Activated CD4-positive, alpha-beta memory T cell treated with anti-CD3 and anti-CD28 coated beads, Interleukin-2, amount 10 ng/mL, durations not matched to agents 7 days and 5 days (primary cell): Measurements from ENCODE around the gene PNKP. TPM values are rescaled to one million over a fixed set of nuclear protein-coding genes. Genes with fewer than 3 reads are reported as not detected.

Experiments
- CTCF ChIA-PET: fragments of 350-600 bp; sonication (Branson Sonifier 250); formaldehyde crosslinking; loops from one replicate; lab custom pipeline; 2021; ENCODE audit warnings: antibody characterized with exemption, inconsistent platforms; lab: Charles Lee
- POLR2A ChIA-PET: fragments of 350-600 bp; sonication (Branson Sonifier 250); formaldehyde crosslinking; loops from one replicate; lab custom pipeline; 2021; ENCODE audit warnings: antibody characterized with exemption; lab: Charles Lee
- DNase-seq: peaks from one replicate; pipeline ENCODE4 v3.0.0-alpha.2; 2020
- H3K27ac Mint-ChIP-seq: one replicate; pipeline ENCODE4 v1.8.0; 2021; ENCODE audit warnings: mild to moderate bottlenecking, mixed read lengths
- H3K27me3 Mint-ChIP-seq: one replicate; pipeline ENCODE4 v1.8.0; 2021; ENCODE audit warnings: mixed read lengths
- H3K36me3 Mint-ChIP-seq: one replicate; pipeline ENCODE4 v1.8.0; 2021; ENCODE audit warnings: low read depth, mixed read lengths
- H3K4me1 Mint-ChIP-seq: one replicate; pipeline ENCODE4 v1.8.0; 2021; ENCODE audit warnings: mixed read lengths
- H3K4me3 Mint-ChIP-seq: one replicate; pipeline ENCODE4 v1.8.0; 2021; ENCODE audit warnings: mild to moderate bottlenecking, mixed read lengths
- H3K9me3 Mint-ChIP-seq: one replicate; pipeline ENCODE4 v1.8.0; 2021; ENCODE audit warnings: mixed read lengths
- total RNA-seq, 2 experiments: library from RNA; stranded (reverse); gene quantifications; one replicate each; pipeline ENCODE4 v1.2.3, GENCODE V29; 2021

PNKP gene
- total RNA-seq, 2 experiments from 2014 or later = 121 to 129 TPM

- no peak for DNase-seq
- H3K36me3 Mint-ChIP-seq = peaks cover 31% of the 10 kb centered on the region
- peaks cover 13% of the 10 kb centered on the region for H3K4me1 Mint-ChIP-seq
- no peak overlapping the region for H3K27ac Mint-ChIP-seq
- no peak overlapping the region for H3K4me3 Mint-ChIP-seq
- no peaks in the 10 kb centered on the region for H3K27me3 Mint-ChIP-seq
- no peaks in the 10 kb centered on the region for H3K9me3 Mint-ChIP-seq
- ChIA-PET POLR2A (no interaction called here), CTCF (no interaction called here)
Measured at GRCh38 chr19:49840736-49841249, 26.6 kb downstream of the PNKP start.

DNA sequence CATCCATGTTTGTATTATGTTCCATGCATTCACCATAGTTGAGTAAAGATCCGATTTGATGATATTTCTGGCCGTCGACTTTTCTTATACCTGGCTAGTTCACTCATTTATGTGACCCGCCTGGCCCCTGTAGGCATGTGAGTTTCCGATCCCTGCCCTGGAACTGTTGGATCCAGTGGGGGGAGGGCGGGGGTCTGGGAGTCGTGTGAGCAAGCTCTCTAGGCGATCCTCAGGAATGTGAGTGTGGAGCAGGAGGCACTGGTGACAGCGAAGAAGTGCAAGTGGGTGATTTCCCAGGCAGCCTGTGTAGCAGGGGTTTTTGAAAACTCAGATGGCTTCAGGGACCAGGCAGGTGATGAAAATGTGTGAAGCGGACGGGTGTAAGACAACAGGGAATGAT lies 27.1 kb downstream of the PNKP start:
- DNase-seq = no peak
- ChIA-PET POLR2A (no interaction called here), CTCF (no interaction called here)
- Mint-ChIP-seq H3K9me3 (no peaks in the 10 kb centered on the region), H3K27ac (no peak overlapping the region), H3K36me3 (peaks cover 32% of the 10 kb centered on the region), H3K4me3 (no peak overlapping the region), H3K4me1 (peaks cover 13% of the 10 kb centered on the region), H3K27me3 (no peaks in the 10 kb centered on the region)

- Mint-ChIP-seq H3K4me3 (no peak overlapping the region), H3K9me3 (no peaks in the 10 kb centered on the region), H3K4me1 (peaks cover 13% of the 10 kb centered on the region), H3K36me3 (peaks cover 38% of the 10 kb centered on the region), H3K27me3 (no peaks in the 10 kb centered on the region), H3K27ac (no peak overlapping the region)
- POLR2A ChIA-PET = no interaction called here
- CTCF ChIA-PET = no interaction called here
- DNase-seq = no peak
Measured at GRCh38 chr19:49839713-49840112, 27.7 kb downstream of the PNKP start.

- POLR2A ChIA-PET = interaction anchor here (0.6 to 1.5 kb wide), 2 partner anchors 20 to 57 kb away, joined by 3 read pairs; no protein-coding TSS in a partner anchor
- Mint-ChIP-seq H3K36me3 (peaks cover 40% of the 10 kb centered on the region), H3K4me1 (peaks cover 13% of the 10 kb centered on the region), H3K27me3 (no peaks in the 10 kb centered on the region), H3K27ac (no peak overlapping the region), H3K9me3 (no peaks in the 10 kb centered on the region), H3K4me3 (no peak overlapping the region)
- DNase-seq = no peak
- CTCF ChIA-PET = interaction anchor here (0.6 kb wide), 1 partner anchor 100 kb away, joined by 3 read pairs; no protein-coding TSS in a partner anchor
Measured at GRCh38 chr19:49838885-49839588, 28.3 kb downstream of the PNKP start.

- peaks cover 16% of the 10 kb centered on the region for H3K4me1 Mint-ChIP-seq
- no peak overlapping the region for H3K4me3 Mint-ChIP-seq
- peaks cover 54% of the 10 kb centered on the region for H3K36me3 Mint-ChIP-seq
- H3K27ac Mint-ChIP-seq = no peak overlapping the region
- H3K9me3 Mint-ChIP-seq = no peaks in the 10 kb centered on the region
- ChIA-PET POLR2A (no interaction called here), CTCF (no interaction called here)
- DNase-seq = no peak
- no peaks in the 10 kb centered on the region for H3K27me3 Mint-ChIP-seq
Measured at GRCh38 chr19:49837425-49837824, 30.0 kb downstream of the PNKP start.

DNA sequence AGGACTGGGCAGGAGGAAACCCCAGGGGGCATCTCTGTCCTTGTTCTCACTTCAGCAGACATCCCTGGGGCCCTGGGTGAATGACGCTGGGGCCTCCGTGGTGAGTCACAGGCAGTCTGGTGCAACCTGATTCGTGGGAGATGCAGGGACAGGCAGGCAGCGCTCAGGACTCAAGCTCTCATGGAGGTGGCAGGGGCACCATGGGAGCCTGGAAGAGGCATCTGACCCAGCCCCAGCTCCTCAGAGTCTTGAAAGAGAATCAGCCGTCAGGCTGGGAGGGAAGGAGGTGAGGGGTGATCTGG lies 30.4 kb downstream of the PNKP start:
- POLR2A ChIA-PET = no interaction called here
- Mint-ChIP-seq H3K36me3 (peaks cover 57% of the 10 kb centered on the region), H3K9me3 (no peaks in the 10 kb centered on the region), H3K4me1 (peaks cover 21% of the 10 kb centered on the region), H3K4me3 (no peak overlapping the region), H3K27ac (no peak overlapping the region), H3K27me3 (no peaks in the 10 kb centered on the region)
- DNase-seq = no peak
- CTCF ChIA-PET = no interaction called here

DNA sequence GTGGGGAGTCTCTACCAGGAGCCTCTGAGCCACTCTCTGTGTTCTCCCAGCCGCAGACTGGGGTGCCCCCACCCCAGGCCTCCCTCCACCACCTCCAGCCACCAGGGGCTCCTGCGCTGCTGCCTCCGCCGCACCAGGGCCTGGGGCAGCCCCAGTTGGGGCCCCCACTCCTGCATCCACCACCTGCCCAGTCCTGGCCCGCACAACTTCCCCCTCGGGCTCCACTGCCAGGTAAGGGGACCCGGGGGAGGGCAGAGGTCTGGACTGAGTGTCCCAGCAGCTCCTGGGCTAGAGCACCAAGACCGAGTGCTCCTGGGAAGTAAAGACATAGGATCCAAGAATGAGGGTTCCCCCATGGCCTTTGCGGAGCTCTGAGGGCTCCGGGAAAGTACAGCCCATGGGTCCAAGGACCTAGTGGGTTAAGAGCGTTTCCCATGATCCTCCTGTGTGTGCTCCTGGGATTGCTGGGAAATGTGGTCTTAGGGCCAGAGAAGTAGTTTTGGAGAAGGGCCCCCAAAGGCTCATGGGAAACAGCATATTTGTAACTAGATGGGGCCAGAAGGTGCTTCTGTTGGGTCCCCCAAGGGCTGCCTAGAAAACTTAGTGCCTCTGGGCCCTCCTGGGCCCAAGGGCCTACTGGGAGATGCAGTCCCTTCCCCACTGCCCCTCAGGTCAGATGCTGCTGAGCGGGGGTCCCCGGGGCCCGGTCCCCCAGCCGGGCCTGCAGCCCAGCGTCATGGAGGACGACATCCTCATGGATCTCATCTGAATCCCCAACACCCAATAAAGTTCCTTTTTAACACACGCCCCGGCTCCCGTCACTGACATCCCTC lies 31.0 kb downstream of the PNKP start:
- Mint-ChIP-seq H3K9me3 (no peaks in the 10 kb centered on the region), H3K36me3 (peaks cover 60% of the 10 kb centered on the region), H3K27me3 (no peaks in the 10 kb centered on the region), H3K4me1 (peaks cover 21% of the 10 kb centered on the region), H3K4me3 (no peak overlapping the region), H3K27ac (no peak overlapping the region)
- no peak for DNase-seq
- CTCF ChIA-PET = no interaction called here
- POLR2A ChIA-PET = interaction anchor here (2.1 kb wide), 1 partner anchor 14 kb away, joined by 6 read pairs; the partner anchor contains the start of gene PTOV1

DNA sequence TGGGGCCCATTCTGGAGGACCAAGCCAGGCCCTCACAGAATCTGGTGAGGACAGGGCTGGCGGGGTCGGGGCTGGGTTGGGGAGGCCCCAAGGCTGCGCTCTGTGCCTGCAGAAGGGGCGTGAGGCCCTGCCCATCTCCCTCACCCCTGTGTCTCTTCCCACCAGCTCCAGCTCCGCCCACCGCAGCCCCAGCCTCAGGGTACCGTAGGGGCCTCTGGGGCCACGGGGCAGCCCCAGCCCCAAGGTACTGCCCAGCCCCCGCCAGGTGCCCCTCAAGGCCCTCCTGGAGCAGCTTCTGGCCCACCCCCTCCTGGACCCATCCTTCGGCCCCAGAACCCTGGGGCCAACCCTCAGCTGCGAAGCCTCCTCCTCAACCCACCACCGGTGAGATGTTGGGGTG lies 31.8 kb downstream of the PNKP start:
- H3K4me1 Mint-ChIP-seq = peaks cover 21% of the 10 kb centered on the region
- H3K36me3 Mint-ChIP-seq = peaks cover 58% of the 10 kb centered on the region
- no peaks in the 10 kb centered on the region for H3K9me3 Mint-ChIP-seq
- ChIA-PET CTCF (no interaction called here), POLR2A (interaction anchor here (2.1 kb wide), 1 partner anchor 15 kb away, joined by 6 read pairs; the partner anchor contains the start of gene PTOV1)
- no peaks in the 10 kb centered on the region for H3K27me3 Mint-ChIP-seq
- no peak overlapping the region for H3K27ac Mint-ChIP-seq
- H3K4me3 Mint-ChIP-seq = no peak overlapping the region
- no peak for DNase-seq

DNA sequence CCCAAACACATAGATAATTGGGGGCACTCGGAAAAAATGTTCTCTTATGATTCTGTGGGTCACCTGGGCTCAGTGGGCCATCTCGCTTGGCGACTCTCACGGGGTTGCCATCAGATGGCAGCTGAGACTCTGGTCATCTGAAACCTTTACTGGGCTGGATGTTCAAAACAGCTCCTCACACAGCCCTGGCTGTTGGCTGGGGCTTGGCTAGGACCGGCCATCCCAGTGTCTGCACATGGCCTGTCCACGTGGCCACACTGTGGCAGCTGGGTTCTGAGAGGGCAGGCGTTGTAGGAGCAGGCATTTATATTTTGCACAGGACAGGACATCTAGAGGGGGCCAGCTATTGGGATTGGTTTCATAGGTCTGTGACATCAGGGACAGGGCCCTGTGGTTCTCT lies 33.8 kb downstream of the PNKP start:
- ChIA-PET POLR2A (interaction anchor here (1.2 kb wide), 1 partner anchor 10 kb away, joined by 3 read pairs; no protein-coding TSS in a partner anchor), CTCF (no interaction called here)
- Mint-ChIP-seq H3K4me3 (no peak overlapping the region), H3K27me3 (no peaks in the 10 kb centered on the region), H3K9me3 (no peaks in the 10 kb centered on the region), H3K27ac (no peak overlapping the region), H3K36me3 (peaks cover 46% of the 10 kb centered on the region), H3K4me1 (peaks cover 19% of the 10 kb centered on the region)
- DNase-seq = no peak

DNA sequence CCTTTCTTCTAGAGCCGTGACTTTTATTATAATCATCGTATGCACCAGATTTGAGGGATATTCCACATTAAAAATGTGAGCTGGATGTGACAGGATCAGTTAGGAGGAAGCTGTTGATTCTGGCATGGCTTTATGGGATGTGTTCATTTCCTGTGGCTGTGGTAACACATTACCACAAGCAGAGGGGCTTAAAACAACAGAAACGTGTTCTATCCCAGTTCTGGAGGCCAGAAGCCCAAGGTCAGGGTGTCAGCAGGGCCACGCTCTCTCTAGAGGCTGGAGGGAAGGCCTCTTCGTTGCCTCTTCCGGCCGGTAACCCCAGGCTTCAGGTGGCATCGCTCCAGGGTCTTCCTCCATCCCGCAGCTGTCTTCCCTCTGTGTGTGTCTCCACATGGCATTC lies 34.8 kb downstream of the PNKP start:
- peak overlapping the region; percentile 47 for H3K27ac Mint-ChIP-seq
- ChIA-PET POLR2A (interaction anchor here (1.4 kb wide), 1 partner anchor 66 kb away, joined by 3 read pairs; the partner anchor contains the start of gene AP2A1), CTCF (no interaction called here)
- peaks cover 37% of the 10 kb centered on the region for H3K36me3 Mint-ChIP-seq
- H3K27me3 Mint-ChIP-seq = no peaks in the 10 kb centered on the region
- peaks cover 13% of the 10 kb centered on the region for H3K4me1 Mint-ChIP-seq
- no peaks in the 10 kb centered on the region for H3K9me3 Mint-ChIP-seq
- no peak for DNase-seq
- no peak overlapping the region for H3K4me3 Mint-ChIP-seq

- Mint-ChIP-seq H3K4me1 (peaks cover 8% of the 10 kb centered on the region), H3K36me3 (peaks cover 33% of the 10 kb centered on the region), H3K27me3 (no peaks in the 10 kb centered on the region), H3K4me3 (no peak overlapping the region), H3K27ac (no peak overlapping the region), H3K9me3 (no peaks in the 10 kb centered on the region)
- POLR2A ChIA-PET = interaction anchor here (1.4 kb wide), 1 partner anchor 65 kb away, joined by 3 read pairs; the partner anchor contains the start of gene AP2A1
- CTCF ChIA-PET = no interaction called here
- DNase-seq = no peak
Measured at GRCh38 chr19:49831592-49831991, 35.8 kb downstream of the PNKP start.

GRCh38 chr19:49830766-49831165 lies 36.6 kb downstream of the PNKP start:
- no peak for DNase-seq
- no peaks in the 10 kb centered on the region for H3K27me3 Mint-ChIP-seq
- H3K4me1 Mint-ChIP-seq = peaks cover 8% of the 10 kb centered on the region
- H3K9me3 Mint-ChIP-seq = no peaks in the 10 kb centered on the region
- CTCF ChIA-PET = no interaction called here
- H3K36me3 Mint-ChIP-seq = peaks cover 37% of the 10 kb centered on the region
- POLR2A ChIA-PET = no interaction called here
- no peak overlapping the region for H3K4me3 Mint-ChIP-seq
- H3K27ac Mint-ChIP-seq = no peak overlapping the region

DNA sequence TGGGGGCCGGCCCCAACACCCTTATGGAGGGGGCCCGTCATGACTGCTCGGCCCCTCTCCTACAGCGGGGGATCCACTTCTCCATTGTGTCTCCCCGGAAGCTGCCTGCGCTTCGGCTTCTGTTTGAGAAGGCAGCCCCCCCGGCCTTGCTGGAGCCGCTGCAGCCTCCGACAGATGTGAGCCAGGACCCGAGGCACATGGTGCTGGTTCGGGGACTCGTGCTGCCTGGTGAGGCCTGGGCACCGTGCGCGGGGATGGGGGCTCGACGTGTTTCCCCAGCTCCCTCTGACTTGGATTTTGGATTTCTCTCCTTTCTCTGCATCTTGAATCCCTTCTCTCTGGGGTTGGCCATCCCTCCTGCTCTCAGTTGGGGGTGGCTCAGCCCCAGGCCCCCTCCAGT lies 37.7 kb downstream of the PNKP start:
- H3K4me1 Mint-ChIP-seq = peaks cover 8% of the 10 kb centered on the region
- peaks cover 30% of the 10 kb centered on the region for H3K36me3 Mint-ChIP-seq
- H3K9me3 Mint-ChIP-seq = no peaks in the 10 kb centered on the region
- no peaks in the 10 kb centered on the region for H3K27me3 Mint-ChIP-seq
- DNase-seq = no peak
- ChIA-PET POLR2A (no interaction called here), CTCF (no interaction called here)
- no peak overlapping the region for H3K4me3 Mint-ChIP-seq
- H3K27ac Mint-ChIP-seq = no peak overlapping the region
